Measurements from ENCODE around the gene ALDH8A1.

Gene ALDH8A1

GRCh38 chr6:134983823-134984222, 33.9 kb upstream of the ALDH8A1 start:
- no peaks in the 10 kb centered on the region for H3K9me3 ChIP-seq (replicated peaks in 1 of 2; ENCODE audit: control insufficient read depth in 2 of 2, insufficient read depth in 1 of 2, low read depth in 1 of 2, low read length in 2 of 2)
- no peak overlapping the region for H2BK5ac ChIP-seq (ENCODE audit: low read length)
- H3K27me3 ChIP-seq (ENCODE audit: control insufficient read depth in 3 of 3, insufficient read depth in 3 of 3, low read depth in 1 of 3, low read length in 3 of 3) = no peaks in the 10 kb centered on the region
- H2AFZ ChIP-seq (ENCODE audit: low read length) = no peak overlapping the region
- H4K91ac ChIP-seq (ENCODE audit: low read depth, low read length, poor library complexity) = no peak overlapping the region
- peaks cover 0 to under 1% of the 10 kb centered on the region in 2 donors for H3K4me1 ChIP-seq (ENCODE audit: control insufficient read depth in 2 of 2, insufficient read depth in 1 of 2, low read depth in 1 of 2, low read length in 2 of 2)
- H2AK5ac ChIP-seq (ENCODE audit: low read depth, low read length) = no peak overlapping the region
- no peak overlapping the region for H3K4me3 ChIP-seq (ENCODE audit: low read length in 2 of 2)
- WGBS, 2 donors (ENCODE audit: extremely low coverage in 2 of 2, insufficient read length in 2 of 2, insufficient replicate concordance in 1 of 2) = no CpG with 5 or more reads among the region's 2 CpGs
- H3K9ac ChIP-seq (ENCODE audit: low read depth, low read length, poor library complexity) = no peak overlapping the region
- no peak overlapping the region for H3K18ac ChIP-seq (ENCODE audit: low read length)
- no peak overlapping the region for H3K4ac ChIP-seq (ENCODE audit: low read length)
- no peak overlapping the region for H3K14ac ChIP-seq (ENCODE audit: low read length)
- H3K4me2 ChIP-seq (ENCODE audit: insufficient read depth, low read length, poor library complexity, severe bottlenecking) = no peak overlapping the region
- H3K23ac ChIP-seq (ENCODE audit: low read depth, low read length, poor library complexity) = no peak overlapping the region
- no peak for DNase-seq (ENCODE audit: low spot score)
- H4K8ac ChIP-seq (ENCODE audit: low read depth, low read length) = no peak overlapping the region
- H2BK12ac ChIP-seq (ENCODE audit: low read length) = no peak overlapping the region
- no peak overlapping the region for H2BK120ac ChIP-seq (ENCODE audit: low read depth, low read length)
- H3K27ac ChIP-seq (replicated peaks; ENCODE audit: low read length) = no peak overlapping the region
- H2BK15ac ChIP-seq (ENCODE audit: low read length) = no peak overlapping the region
- no peaks in the 10 kb centered on the region for H3K79me1 ChIP-seq (ENCODE audit: low read depth, low read length)
- peaks cover 14 to 87% of the 10 kb centered on the region in 2 donors for H3K36me3 ChIP-seq (replicated peaks in 1 of 2; ENCODE audit: control insufficient read depth in 2 of 2, insufficient read depth in 2 of 2, low read length in 2 of 2)

GRCh38 chr6:134982161-134982560, 32.3 kb upstream of the ALDH8A1 start:
- no peak overlapping the region for H3K14ac ChIP-seq (ENCODE audit: low read length)
- H3K4me1 ChIP-seq (ENCODE audit: control insufficient read depth in 2 of 2, insufficient read depth in 1 of 2, low read depth in 1 of 2, low read length in 2 of 2) = no peaks in the 10 kb centered on the region
- no peaks in the 10 kb centered on the region for H3K27me3 ChIP-seq (ENCODE audit: control insufficient read depth in 3 of 3, insufficient read depth in 3 of 3, low read depth in 1 of 3, low read length in 3 of 3)
- no peak overlapping the region for H3K4me3 ChIP-seq (ENCODE audit: low read length in 2 of 2)
- no CpG with 5 or more reads among the region's 3 CpGs for WGBS, 2 donors (ENCODE audit: extremely low coverage in 2 of 2, insufficient read length in 2 of 2, insufficient replicate concordance in 1 of 2)
- H3K27ac ChIP-seq (replicated peaks; ENCODE audit: low read length) = no peak overlapping the region
- no peak overlapping the region for H3K4me2 ChIP-seq (ENCODE audit: insufficient read depth, low read length, poor library complexity, severe bottlenecking)
- no peak overlapping the region for H3K18ac ChIP-seq (ENCODE audit: low read length)
- no peak for DNase-seq (ENCODE audit: low spot score)
- H2AK5ac ChIP-seq (ENCODE audit: low read depth, low read length) = no peak overlapping the region
- peaks cover 14 to 96% of the 10 kb centered on the region in 2 donors for H3K36me3 ChIP-seq (replicated peaks in 1 of 2; ENCODE audit: control insufficient read depth in 2 of 2, insufficient read depth in 2 of 2, low read length in 2 of 2)
- H2AFZ ChIP-seq (ENCODE audit: low read length) = no peak overlapping the region
- H2BK120ac ChIP-seq (ENCODE audit: low read depth, low read length) = no peak overlapping the region
- no peak overlapping the region for H3K4ac ChIP-seq (ENCODE audit: low read length)
- no peak overlapping the region for H2BK5ac ChIP-seq (ENCODE audit: low read length)
- no peaks in the 10 kb centered on the region for H3K9me3 ChIP-seq (replicated peaks in 1 of 2; ENCODE audit: control insufficient read depth in 2 of 2, insufficient read depth in 1 of 2, low read depth in 1 of 2, low read length in 2 of 2)
- H3K23ac ChIP-seq (ENCODE audit: low read depth, low read length, poor library complexity) = no peak overlapping the region
- H2BK15ac ChIP-seq (ENCODE audit: low read length) = no peak overlapping the region
- H4K91ac ChIP-seq (ENCODE audit: low read depth, low read length, poor library complexity) = no peak overlapping the region
- no peak overlapping the region for H3K9ac ChIP-seq (ENCODE audit: low read depth, low read length, poor library complexity)
- H3K79me1 ChIP-seq (ENCODE audit: low read depth, low read length) = no peaks in the 10 kb centered on the region
- H2BK12ac ChIP-seq (ENCODE audit: low read length) = no peak overlapping the region
- no peak overlapping the region for H4K8ac ChIP-seq (ENCODE audit: low read depth, low read length)

- Histone ChIP-seq H3K27ac (replicated peaks; ENCODE audit: low read length) (no peak overlapping the region), H3K27me3 (ENCODE audit: control insufficient read depth in 3 of 3, insufficient read depth in 3 of 3, low read depth in 1 of 3, low read length in 3 of 3) (no peaks in the 10 kb centered on the region), H3K4me3 (ENCODE audit: low read length in 2 of 2) (no peak overlapping the region), H3K4me1 (ENCODE audit: control insufficient read depth in 2 of 2, insufficient read depth in 1 of 2, low read depth in 1 of 2, low read length in 2 of 2) (no peaks in the 10 kb centered on the region), H2BK5ac (ENCODE audit: low read length) (no peak overlapping the region), H3K18ac (ENCODE audit: low read length) (no peak overlapping the region), H3K9ac (ENCODE audit: low read depth, low read length, poor library complexity) (no peak overlapping the region), H3K36me3 (replicated peaks in 1 of 2; ENCODE audit: control insufficient read depth in 2 of 2, insufficient read depth in 2 of 2, low read length in 2 of 2) (peaks cover 14 to 97% of the 10 kb centered on the region in 2 donors), H2BK12ac (ENCODE audit: low read length) (no peak overlapping the region), H4K91ac (ENCODE audit: low read depth, low read length, poor library complexity) (no peak overlapping the region), H2AK5ac (ENCODE audit: low read depth, low read length) (no peak overlapping the region), H3K9me3 (replicated peaks in 1 of 2; ENCODE audit: control insufficient read depth in 2 of 2, insufficient read depth in 1 of 2, low read depth in 1 of 2, low read length in 2 of 2) (no peaks in the 10 kb centered on the region), H2BK15ac (ENCODE audit: low read length) (no peak overlapping the region), H3K14ac (ENCODE audit: low read length) (no peak overlapping the region), H3K4me2 (ENCODE audit: insufficient read depth, low read length, poor library complexity, severe bottlenecking) (no peak overlapping the region), H2BK120ac (ENCODE audit: low read depth, low read length) (no peak overlapping the region), H3K79me1 (ENCODE audit: low read depth, low read length) (no peaks in the 10 kb centered on the region), H2AFZ (ENCODE audit: low read length) (no peak overlapping the region), H3K4ac (ENCODE audit: low read length) (no peak overlapping the region), H3K23ac (ENCODE audit: low read depth, low read length, poor library complexity) (no peak overlapping the region), H4K8ac (ENCODE audit: low read depth, low read length) (no peak overlapping the region)
- no CpG with 5 or more reads among the region's 1 CpG for WGBS, 2 donors (ENCODE audit: extremely low coverage in 2 of 2, insufficient read length in 2 of 2, insufficient replicate concordance in 1 of 2)
- DNase-seq (ENCODE audit: low spot score) = no peak
Measured at GRCh38 chr6:134980846-134981245, 30.9 kb upstream of the ALDH8A1 start.

- DNase-seq (ENCODE audit: low spot score) = no peak
- no peaks in the 10 kb centered on the region for H3K4me1 ChIP-seq (ENCODE audit: control insufficient read depth in 2 of 2, insufficient read depth in 1 of 2, low read depth in 1 of 2, low read length in 2 of 2)
Measured at GRCh38 chr6:134979142-134979541, 29.2 kb upstream of the ALDH8A1 start.

More at GRCh38 chr6:134979142-134979541, 29.2 kb upstream of the ALDH8A1 start:
- Histone ChIP-seq H3K4me3 (ENCODE audit: low read length in 2 of 2) (no peak overlapping the region), H2AK5ac (ENCODE audit: low read depth, low read length) (no peak overlapping the region), H2BK12ac (ENCODE audit: low read length) (no peak overlapping the region), H2BK5ac (ENCODE audit: low read length) (no peak overlapping the region), H3K9ac (ENCODE audit: low read depth, low read length, poor library complexity) (no peak overlapping the region), H3K36me3 (replicated peaks in 1 of 2; ENCODE audit: control insufficient read depth in 2 of 2, insufficient read depth in 2 of 2, low read length in 2 of 2) (peaks cover 13 to 88% of the 10 kb centered on the region in 2 donors), H3K23ac (ENCODE audit: low read depth, low read length, poor library complexity) (no peak overlapping the region), H2AFZ (ENCODE audit: low read length) (no peak overlapping the region), H2BK15ac (ENCODE audit: low read length) (no peak overlapping the region), H2BK120ac (ENCODE audit: low read depth, low read length) (no peak overlapping the region), H3K27ac (replicated peaks; ENCODE audit: low read length) (no peak overlapping the region), H3K27me3 (ENCODE audit: control insufficient read depth in 3 of 3, insufficient read depth in 3 of 3, low read depth in 1 of 3, low read length in 3 of 3) (no peaks in the 10 kb centered on the region), H3K4me2 (ENCODE audit: insufficient read depth, low read length, poor library complexity, severe bottlenecking) (no peak overlapping the region), H3K14ac (ENCODE audit: low read length) (no peak overlapping the region), H3K79me1 (ENCODE audit: low read depth, low read length) (no peaks in the 10 kb centered on the region), H4K8ac (ENCODE audit: low read depth, low read length) (no peak overlapping the region), H3K4ac (ENCODE audit: low read length) (no peak overlapping the region), H4K91ac (ENCODE audit: low read depth, low read length, poor library complexity) (no peak overlapping the region), H3K18ac (ENCODE audit: low read length) (no peak overlapping the region), H3K9me3 (replicated peaks in 1 of 2; ENCODE audit: control insufficient read depth in 2 of 2, insufficient read depth in 1 of 2, low read depth in 1 of 2, low read length in 2 of 2) (no peaks in the 10 kb centered on the region)
- no CpG with 5 or more reads among the region's 6 CpGs for WGBS, 2 donors (ENCODE audit: extremely low coverage in 2 of 2, insufficient read length in 2 of 2, insufficient replicate concordance in 1 of 2)
